ENCODE data around the gene CIB2. TPM values are rescaled to one million over a fixed set of nuclear protein-coding genes. Genes with fewer than 3 reads are reported as not detected.

CIB2 gene
- total RNA-seq, 1 donor = 11.7 TPM

- peak; percentile 17 for DNase-seq (ENCODE audit: low read depth)
- peak overlapping the region; percentile 74 for H3K4me3 ChIP-seq (ENCODE audit: low read depth, low read length)
- TF ChIP-seq, protein P1, sequence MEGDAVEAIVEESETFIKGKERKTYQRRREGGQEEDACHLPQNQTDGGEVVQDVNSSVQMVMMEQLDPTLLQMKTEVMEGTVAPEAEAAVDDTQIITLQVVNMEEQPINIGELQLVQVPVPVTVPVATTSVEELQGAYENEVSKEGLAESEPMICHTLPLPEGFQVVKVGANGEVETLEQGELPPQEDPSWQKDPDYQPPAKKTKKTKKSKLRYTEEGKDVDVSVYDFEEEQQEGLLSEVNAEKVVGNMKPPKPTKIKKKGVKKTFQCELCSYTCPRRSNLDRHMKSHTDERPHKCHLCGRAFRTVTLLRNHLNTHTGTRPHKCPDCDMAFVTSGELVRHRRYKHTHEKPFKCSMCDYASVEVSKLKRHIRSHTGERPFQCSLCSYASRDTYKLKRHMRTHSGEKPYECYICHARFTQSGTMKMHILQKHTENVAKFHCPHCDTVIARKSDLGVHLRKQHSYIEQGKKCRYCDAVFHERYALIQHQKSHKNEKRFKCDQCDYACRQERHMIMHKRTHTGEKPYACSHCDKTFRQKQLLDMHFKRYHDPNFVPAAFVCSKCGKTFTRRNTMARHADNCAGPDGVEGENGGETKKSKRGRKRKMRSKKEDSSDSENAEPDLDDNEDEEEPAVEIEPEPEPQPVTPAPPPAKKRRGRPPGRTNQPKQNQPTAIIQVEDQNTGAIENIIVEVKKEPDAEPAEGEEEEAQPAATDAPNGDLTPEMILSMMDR (IDR thresholded peaks at IDR 0.05; ENCODE audit: insufficient read depth, low read depth, low read length) = no peak
These were observed 18.8 kb upstream of the CIB2 start for GRCh38 chr15:78149805-78150751.

- TF ChIP-seq, protein P1 (IDR thresholded peaks at IDR 0.05; ENCODE audit: insufficient read depth, low read depth, low read length) = no peak
- DNase-seq (ENCODE audit: low read depth) = peak; percentile 96
- H3K4me3 ChIP-seq (ENCODE audit: low read depth, low read length) = peak within 1 kb of the TSS; percentile 74
These were observed 18.0 kb upstream of the CIB2 start, which contains the start of gene IDH3A for GRCh38 chr15:78149068-78149804. Gene IDH3A (plus strand): TSS chr15:78149362. CDS start chr15:78149404, 42 bp downstream.

DNA sequence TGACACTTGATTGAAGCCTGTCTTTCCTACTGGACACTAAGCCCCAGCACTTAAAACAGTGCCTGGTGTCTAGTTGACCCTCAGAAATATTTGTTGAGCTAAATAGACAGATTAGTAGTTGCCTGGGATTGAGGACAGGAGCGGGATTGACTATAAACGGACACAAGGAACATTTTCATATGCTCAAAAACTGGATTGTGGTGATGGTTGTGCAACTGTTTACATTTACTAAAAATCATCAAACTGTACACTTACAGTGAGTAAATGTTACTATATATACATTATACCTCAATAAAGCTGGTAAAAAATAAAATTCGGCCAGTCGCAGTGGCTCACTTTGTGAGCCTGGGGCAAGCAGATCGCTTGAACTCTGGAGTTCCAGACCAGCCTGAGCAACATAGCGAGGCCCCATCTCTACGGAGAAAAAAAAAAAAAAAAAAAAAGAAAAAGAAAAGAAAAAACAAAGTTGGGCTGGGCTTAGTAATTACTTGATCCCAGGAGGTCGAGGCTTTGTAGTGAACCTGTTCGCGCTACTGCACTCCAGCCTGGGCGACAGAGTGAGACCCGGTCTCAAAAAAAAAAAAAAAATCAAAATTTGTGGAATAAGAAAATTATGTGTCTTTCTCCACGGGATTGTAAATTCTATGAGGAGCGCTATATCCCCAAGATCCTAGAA, 17.3 kb upstream of the CIB2 start:
- TF ChIP-seq, protein P1 (IDR thresholded peaks at IDR 0.05; ENCODE audit: insufficient read depth, low read depth, low read length) = no peak
- peak; percentile 53 for DNase-seq (ENCODE audit: low read depth)
- peak overlapping the region; percentile 74 for H3K4me3 ChIP-seq (ENCODE audit: low read depth, low read length)

- DNase-seq (ENCODE audit: low read depth) = no peak
- TF ChIP-seq, protein P1 (IDR thresholded peaks at IDR 0.05; ENCODE audit: insufficient read depth, low read depth, low read length) = no peak
These were observed 16.3 kb upstream of the CIB2 start for GRCh38 chr15:78147566-78147965.

DNA sequence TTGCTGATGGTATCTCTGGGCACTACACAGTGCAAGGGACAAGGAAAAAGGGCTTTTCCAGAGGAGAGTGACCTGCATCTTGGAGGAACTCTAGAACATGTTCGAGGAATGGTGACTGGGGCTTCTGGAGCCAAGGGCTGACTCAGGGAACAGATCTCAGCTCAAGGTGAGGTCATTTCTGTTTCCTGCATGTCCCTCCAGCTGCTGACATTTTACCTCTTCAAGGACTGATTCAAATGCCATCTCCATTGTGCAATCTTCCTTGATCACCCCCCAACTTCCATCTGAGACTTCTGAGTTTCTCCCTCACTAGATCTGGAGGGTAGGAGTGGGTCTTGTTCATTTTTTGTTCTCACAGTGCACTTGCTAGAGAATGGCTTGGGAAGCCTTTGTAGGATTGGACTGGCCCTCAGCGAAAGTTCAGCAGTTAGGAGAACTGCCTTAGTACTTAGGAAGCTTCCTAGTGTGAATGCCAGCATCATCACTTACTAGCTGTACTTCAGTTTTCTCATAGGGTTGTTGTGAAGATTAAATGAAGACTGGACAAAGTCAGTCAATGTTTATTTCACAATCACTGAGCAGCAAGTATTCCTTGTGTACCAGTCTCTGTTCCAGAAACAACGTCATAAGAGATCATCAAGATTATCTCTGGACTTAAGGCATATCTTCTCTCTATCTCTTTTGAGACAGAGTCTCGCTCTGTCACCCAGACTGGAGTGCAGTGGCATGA, 15.3 kb upstream of the CIB2 start:
- H3K4me3 ChIP-seq (ENCODE audit: low read depth, low read length) = no peak overlapping the region
- peak; percentile 19 for DNase-seq (ENCODE audit: low read depth)
- TF ChIP-seq, protein P1 (IDR thresholded peaks at IDR 0.05; ENCODE audit: insufficient read depth, low read depth, low read length) = no peak

More at GRCh38 chr15:78147566-78147965, 16.3 kb upstream of the CIB2 start:
- H3K4me3 ChIP-seq (ENCODE audit: low read depth, low read length) = no peak overlapping the region

GRCh38 chr15:78142332-78142731, 11.1 kb upstream of the CIB2 start:
- no peak for DNase-seq (ENCODE audit: low read depth)
- no peak overlapping the region for H3K4me3 ChIP-seq (ENCODE audit: low read depth, low read length)
- TF ChIP-seq, protein P1 (IDR thresholded peaks at IDR 0.05; ENCODE audit: insufficient read depth, low read depth, low read length) = no peak

Data from fibroblast of villous mesenchyme (primary cell).